H1 (cell line): ENCODE results near the gene NBAS.

Source experiments
- CTCF ChIP-seq, 3 experiments: IDR thresholded peaks; 1 replicate in 2 of 3; 2 replicates in 1 of 3; pipeline versions ENCODE4 v1.5.1 to v1.6.1; 2011; ENCODE audit warnings: low read length in 3 of 3, mild to moderate bottlenecking in 3 of 3, inconsistent platforms in 2 of 3, low read depth in 1 of 3, moderate library complexity in 1 of 3; ENCODE audit not compliant: insufficient read depth in 1 of 3; ENCODE audit errors: control extremely low read depth in 1 of 3
- EZH2 ChIP-seq: fragments of 200-600 bp; sonication (generic); IDR thresholded peaks from 2 replicates; pipeline ENCODE4 v1.7.1; 2012; ENCODE audit warnings: low read depth, mild to moderate bottlenecking, moderate library complexity, low read length, inconsistent platforms; ENCODE audit not compliant: severe bottlenecking
- HDAC6 ChIP-seq: IDR thresholded peaks from one replicate; pipeline ENCODE4 v1.7.1; 2012; ENCODE audit warnings: low read depth, mild to moderate bottlenecking, inconsistent platforms, low read length, moderate library complexity
- POLR2AphosphoS5 ChIP-seq: IDR thresholded peaks from 2 replicates; pipeline ENCODE4 v1.6.1; 2011; ENCODE audit warnings: low read depth, low read length
- RFX5 ChIP-seq: IDR thresholded peaks from 2 replicates; pipeline ENCODE4 v1.6.1; 2011; ENCODE audit warnings: low read depth, low read length, improper control_type of control experiment, borderline replicate concordance
- TAF1 ChIP-seq: IDR thresholded peaks from 2 replicates; pipeline ENCODE4 v1.6.1; 2011; ENCODE audit warnings: mild to moderate bottlenecking, low read depth, low read length

- TF ChIP-seq HDAC6 = no peak
- no peak for TF ChIP-seq RFX5
- no peak for TF ChIP-seq TAF1
- no peak for TF ChIP-seq CTCF (IDR thresholded peaks at IDR 0.05; ENCODE audit: control extremely low read depth in 1 of 3, insufficient read depth in 1 of 3, low read depth in 1 of 3, low read length in 3 of 3)
- no peak for TF ChIP-seq POLR2AphosphoS5
- no peak for TF ChIP-seq EZH2
Measured at GRCh38 chr2:15154297-15154696, 406.8 kb downstream of the NBAS start.
